ENCODE results near the gene ADTRP.

- TF ChIP-seq CTCF (IDR thresholded peaks at IDR 0.05) (no peak), POLR2AphosphoS5 (IDR thresholded peaks at IDR 0.05; ENCODE audit: insufficient read depth in 1 of 2, low read depth in 1 of 2) (no peak)
Observed at GRCh38 chr6:11711003-11711983, 67.3 kb downstream of the ADTRP start.
